Measurements from ENCODE around the gene GPC3.

The GPC3 gene

GRCh38 chrX:133674726-133675470, 310.5 kb downstream of the GPC3 start:
- DNase-seq: no peak

- DNase-seq: no peak
These were observed 315.0 kb downstream of the GPC3 start for GRCh38 chrX:133670383-133670782.

GRCh38 chrX:133669214-133669613, 316.2 kb downstream of the GPC3 start:
- no peak for DNase-seq

GRCh38 chrX:133668225-133668931, 317.0 kb downstream of the GPC3 start:
- DNase-seq: no peak

- DNase-seq: no peak
These were observed 319.1 kb downstream of the GPC3 start for GRCh38 chrX:133666256-133666655.

- DNase-seq: no peak
These were observed 323.2 kb downstream of the GPC3 start for GRCh38 chrX:133661962-133662839.

GRCh38 chrX:133660281-133660680, 325.1 kb downstream of the GPC3 start:
- DNase-seq: no peak

- no peak for DNase-seq
These were observed 327.0 kb downstream of the GPC3 start for GRCh38 chrX:133658293-133658911.

GRCh38 chrX:133655275-133656265, 329.8 kb downstream of the GPC3 start:
- DNase-seq: no peak

GRCh38 chrX:133654811-133655210, 330.6 kb downstream of the GPC3 start:
- no peak for DNase-seq

- DNase-seq: no peak
These were observed 332.0 kb downstream of the GPC3 start for GRCh38 chrX:133653358-133653757.

- DNase-seq: no peak
These were observed 333.2 kb downstream of the GPC3 start for GRCh38 chrX:133652185-133652584.

- no peak for DNase-seq
These were observed 335.2 kb downstream of the GPC3 start for GRCh38 chrX:133650239-133650638.

- DNase-seq: no peak
These were observed 335.7 kb downstream of the GPC3 start for GRCh38 chrX:133649651-133650050.

- no peak for DNase-seq
These were observed 336.8 kb downstream of the GPC3 start for GRCh38 chrX:133648594-133648993.

- no peak for DNase-seq
These were observed 338.7 kb downstream of the GPC3 start for GRCh38 chrX:133646719-133647116.

GRCh38 chrX:133645977-133646718, 339.2 kb downstream of the GPC3 start:
- no peak for DNase-seq

GRCh38 chrX:133645256-133645655, 340.1 kb downstream of the GPC3 start:
- DNase-seq: no peak

GRCh38 chrX:133640161-133641015, 345.0 kb downstream of the GPC3 start:
- no peak for DNase-seq

GRCh38 chrX:133639726-133640125, 345.7 kb downstream of the GPC3 start:
- no peak for DNase-seq

Data from NCI-H226 (cell line).